GM21529 (cell line): Measurements from ENCODE around the gene TNS3.

ENCODE experiments used
- ATAC-seq: cut with Tn5 transposase; IDR thresholded peaks from one replicate; pipeline ENCODE4 v1.9.1; 2021; ENCODE audit not compliant: unreplicated experiment

The TNS3 gene

DNA sequence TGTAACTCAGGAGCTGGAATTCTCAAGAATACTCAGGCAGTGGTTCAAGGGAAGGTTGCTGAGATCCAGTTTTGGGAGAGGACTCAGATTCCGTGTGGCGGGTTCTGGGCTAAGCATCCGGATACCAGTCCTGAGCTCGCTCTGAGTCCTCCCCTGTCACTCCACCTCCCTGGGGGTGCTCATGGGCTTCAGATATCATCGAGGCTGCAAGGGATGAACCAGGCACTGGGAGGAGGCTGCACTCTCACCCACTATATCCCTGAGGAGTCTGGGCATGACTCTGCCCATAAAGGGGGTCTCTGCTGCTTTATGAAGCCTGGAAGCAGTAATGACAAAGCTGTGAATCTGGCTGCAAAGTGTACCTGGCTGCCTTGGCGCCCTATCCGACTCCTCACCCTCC is 188.5 kb downstream of the TNS3 start:
- ATAC-seq = no peak

DNA sequence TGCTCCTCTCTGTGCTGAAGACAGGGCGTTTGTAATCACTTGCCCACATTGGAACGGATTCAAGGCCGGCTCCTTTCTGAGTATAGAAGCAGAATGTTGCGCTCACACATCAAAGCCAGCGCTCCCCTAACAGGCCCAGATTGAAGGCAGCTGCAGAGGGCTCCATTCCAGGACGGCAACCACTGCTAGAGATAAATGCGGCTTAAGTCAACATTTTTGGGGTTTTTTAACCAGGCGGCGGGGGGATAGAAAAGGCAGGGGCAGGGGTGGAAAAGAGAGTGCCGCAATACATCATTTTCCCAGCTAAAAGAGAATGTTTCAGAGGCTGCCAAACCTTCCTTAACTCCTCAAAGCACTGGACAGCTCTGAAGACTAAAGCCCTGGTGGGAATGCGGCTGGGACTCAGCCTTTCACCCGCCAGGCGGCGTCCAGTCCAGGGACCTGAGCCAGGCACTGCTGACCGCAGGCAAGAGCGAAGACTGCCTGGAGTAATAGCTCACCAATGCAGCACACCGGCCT is 189.6 kb downstream of the TNS3 start:
- no peak for ATAC-seq

DNA sequence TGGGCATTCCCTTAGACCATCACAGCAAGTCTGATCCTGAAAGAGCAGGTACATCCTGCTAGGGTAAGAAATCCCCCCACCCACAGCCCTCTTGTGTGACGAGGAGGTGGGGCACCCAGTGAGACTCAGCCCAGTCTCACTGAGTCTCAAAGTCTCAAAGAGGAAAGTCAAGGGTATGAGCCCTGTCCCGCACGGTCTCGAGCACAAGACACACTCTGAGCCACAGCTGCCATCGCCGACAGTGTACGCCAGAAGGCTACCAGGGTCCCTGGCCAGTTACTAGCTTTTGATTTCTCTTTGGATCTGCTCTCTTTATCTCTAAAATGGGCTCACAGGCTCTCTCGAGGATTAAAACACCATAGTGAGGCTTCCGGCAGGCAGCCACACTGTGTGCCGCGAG is 190.2 kb downstream of the TNS3 start:
- ATAC-seq = no peak

DNA sequence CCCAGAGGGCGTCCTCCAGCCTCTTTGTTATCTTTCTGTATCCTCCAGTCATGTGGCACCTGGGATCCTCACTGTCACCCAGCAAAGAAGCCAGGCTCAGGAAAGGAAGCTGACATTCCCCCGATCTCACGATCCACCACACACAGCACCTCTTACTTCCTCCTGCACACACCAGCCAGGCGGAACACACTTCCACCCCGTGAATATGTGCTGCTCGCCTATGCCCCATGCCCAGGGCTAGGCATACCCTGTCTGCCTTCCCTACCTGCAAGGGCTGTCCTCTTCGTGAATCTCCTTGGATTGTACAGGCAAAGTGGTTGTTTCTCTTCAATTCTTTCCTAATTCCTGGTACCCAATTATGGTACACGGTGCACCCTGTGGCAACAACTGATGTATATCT is 191.0 kb downstream of the TNS3 start:
- ATAC-seq = no peak

DNA sequence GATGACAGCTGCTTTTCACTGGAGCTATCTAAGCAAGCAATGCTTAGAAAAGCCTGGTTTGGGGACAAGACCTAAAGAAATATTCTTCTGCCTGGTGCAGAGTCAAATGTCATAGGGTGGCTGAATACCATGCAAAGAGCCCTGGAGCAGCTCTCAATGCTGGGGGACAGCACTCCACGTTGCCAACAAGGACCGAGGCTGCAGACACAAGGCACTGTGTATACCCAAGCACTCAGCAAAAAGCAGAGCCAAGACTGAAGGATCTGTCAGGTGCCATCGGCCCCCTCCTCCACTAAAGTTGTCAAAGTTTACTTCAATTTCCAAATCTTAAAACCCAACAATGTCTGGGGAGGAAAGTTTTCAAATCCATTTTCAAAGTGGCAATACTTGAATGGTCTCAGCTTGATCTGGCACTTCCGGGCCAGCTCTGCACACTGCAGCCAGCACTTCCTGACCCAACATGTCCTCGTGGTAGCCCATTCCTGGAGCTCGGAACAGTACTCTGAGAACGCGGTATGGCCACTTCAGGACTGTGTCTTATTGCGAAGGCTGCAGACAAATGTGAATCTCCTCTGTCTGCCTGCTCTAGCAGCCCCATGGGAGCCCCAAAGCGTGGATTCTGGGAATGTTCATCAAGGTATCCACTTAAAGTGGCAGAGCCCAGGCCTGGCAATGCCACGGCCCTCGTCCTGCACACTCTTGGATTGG is 191.8 kb downstream of the TNS3 start:
- ATAC-seq = no peak

DNA sequence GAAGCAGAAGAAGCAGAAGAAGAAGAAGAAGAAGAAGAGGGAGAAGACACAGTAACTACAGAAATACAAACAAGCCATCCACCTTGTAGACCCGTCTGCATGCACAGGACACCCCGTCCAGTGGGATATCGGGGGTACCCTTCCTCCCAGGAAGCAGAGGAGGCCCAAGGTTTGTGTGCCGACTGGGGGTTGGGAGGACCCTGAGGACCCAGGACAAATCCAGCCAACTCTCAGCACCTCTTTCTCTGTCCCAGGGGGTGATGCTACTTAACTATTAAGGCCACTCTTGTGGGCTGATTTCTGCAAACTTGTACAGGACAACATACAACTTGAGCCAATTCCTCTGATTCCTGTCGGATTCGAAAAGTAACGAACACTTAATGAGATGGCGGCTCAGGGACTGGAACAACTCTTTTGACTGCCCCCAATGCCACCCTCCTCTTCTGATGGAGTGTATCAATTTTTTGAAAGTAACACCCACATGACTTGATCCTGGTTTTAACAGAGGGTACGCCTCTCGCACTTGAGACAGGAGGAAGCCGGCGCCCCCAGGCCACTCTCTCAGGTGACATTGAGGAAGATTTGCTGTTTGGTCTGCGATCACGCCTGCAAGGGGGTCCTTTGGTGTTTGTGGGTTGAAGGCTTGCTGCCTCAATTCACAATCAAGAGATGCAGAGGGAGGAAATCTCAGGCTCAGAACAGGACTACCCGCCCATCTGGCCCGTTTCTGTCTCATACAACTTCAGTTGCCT is 192.6 kb downstream of the TNS3 start:
- no peak for ATAC-seq

DNA sequence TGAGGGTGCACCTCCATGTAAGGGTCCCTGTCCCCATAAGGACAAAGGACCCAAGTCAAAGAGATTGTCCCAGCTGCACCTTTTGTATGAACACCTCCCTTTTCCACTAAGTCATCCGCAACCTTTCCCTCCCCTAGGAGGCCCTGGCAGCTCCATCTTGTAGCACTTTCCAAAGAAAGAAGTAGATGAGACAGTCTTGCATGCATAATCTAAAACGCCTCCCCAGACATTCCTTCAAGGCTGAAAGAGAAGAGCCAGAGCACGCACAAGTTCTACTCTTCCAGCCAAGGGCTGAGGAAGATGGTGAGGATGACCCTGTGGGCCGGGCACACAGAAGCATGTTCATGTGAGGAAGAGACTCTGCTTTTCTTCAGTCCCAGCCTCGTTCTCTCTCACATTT is 194.4 kb downstream of the TNS3 start:
- no peak for ATAC-seq

DNA sequence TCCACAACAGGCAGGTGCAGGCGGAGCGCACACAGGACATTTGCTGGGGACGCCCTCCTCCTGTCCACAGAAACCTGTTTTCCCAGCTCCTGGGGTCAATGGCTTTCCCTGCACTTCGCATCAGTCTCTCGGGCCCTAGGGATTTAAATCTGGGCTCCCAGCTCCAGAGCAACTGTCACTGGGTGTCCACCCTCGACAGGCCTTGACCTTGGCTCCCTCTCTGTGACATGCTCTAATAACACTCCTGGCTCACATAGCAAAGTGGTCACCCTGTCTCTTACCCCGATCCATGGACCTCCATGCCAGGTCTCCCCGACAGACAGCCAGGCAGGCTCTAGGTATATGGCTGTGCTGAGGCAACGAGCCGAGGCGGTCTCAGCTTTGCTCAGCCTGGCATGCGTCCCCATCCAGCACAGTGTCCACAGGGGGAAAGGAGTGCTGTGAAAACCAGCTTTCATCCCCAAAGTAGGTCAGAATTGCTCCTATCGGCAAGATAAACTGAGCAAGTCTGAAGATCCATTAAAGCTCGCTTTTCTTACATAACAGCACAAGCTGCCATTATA is 195.6 kb downstream of the TNS3 start:
- no peak for ATAC-seq

DNA sequence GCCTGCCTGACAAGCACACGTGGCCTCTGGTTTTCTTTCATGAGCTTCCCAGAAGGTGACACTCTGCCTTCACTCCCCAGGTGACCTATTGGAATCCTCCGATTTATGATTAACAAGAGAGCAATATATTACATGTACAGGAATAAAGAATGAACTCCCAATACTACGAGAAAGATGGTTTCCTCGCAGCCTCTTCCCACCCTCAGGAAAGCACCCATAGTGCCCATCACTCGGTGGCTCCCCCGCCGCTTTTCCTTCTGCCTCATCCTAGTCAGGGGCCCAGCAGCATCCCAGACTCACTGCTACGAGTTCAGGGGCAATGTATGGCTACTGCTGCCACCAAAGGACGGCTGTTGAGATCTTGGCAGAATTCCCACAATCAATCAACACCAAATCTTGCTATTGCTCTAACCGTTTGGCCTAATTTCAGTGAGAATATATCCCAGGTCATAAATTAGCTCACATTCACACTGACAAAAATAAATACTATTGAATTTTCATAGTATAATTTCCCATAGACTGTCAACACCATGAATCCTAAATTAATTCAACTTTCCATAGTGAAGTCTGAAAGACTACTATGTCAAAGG is 196.3 kb downstream of the TNS3 start:
- ATAC-seq = no peak

DNA sequence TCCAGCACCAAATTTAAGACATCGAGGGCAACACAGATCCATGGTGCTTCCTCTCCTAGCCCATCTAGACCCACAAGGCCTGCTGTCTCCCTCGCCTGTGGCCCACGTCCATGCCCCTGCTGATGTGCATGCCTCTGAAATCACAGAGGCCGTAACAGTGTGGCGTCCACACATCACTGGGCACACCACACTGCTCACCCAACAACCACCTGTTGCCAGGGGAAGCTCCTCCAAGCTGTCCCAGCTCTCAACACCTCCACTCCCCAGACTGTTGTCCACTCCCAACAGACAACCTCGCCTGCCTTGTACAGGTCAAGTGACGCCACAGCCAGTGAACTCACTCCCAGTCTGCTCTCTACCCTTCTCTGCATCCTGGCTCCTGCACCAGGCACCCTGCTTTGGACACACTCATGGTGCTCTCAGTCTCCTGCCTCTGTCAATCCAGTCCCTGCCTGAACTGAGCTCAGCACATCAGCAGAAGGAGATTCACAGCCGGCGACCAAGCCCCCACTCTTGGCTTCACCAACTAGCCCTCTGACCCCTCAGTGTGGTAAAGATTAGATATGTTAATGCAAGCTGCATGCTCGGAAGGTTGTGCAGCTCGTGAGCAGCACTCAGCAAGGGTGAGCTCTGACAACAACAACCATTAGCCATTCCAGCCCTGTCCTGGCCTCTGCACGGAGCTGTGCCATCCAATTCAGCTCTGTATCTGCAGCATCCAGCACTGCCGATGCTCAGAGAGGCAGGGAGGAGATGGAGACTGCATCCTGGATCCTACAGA is 197.0 kb downstream of the TNS3 start:
- ATAC-seq = no peak

DNA sequence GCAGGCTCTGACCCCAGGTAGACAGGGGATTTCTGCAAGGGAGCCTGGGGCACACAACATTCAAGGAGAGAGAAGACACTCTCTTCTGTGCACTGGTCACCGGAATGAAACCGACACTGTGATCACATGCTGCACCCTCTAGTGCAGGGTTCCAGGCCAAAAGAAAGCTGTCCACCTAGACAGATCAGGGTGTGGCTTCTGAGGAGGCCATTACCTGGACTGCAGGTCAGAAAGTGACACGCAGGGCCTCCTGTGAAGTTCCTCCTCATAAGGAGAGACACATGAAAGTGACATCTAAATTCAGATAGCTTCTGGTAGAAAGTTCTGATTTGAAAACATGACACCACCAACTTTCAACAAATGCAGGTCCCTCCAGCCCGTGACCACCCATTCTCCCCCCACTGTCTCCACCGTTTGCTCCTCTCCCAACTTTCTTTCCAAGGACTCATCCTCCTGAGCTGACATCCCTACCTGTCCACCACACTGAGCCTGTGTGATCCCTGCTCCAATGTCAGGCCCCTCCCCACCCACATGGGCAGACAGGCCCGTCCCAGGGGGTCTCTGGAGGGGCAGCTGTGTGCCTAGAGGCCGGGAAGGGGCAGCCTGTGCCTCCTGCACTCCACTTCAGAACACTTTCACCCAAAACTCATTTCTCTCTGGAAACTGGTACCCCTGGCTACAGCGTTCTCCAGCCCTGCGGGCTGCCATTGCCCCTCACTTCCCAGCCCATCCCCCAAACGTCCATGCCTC is 198.0 kb downstream of the TNS3 start:
- no peak for ATAC-seq

DNA sequence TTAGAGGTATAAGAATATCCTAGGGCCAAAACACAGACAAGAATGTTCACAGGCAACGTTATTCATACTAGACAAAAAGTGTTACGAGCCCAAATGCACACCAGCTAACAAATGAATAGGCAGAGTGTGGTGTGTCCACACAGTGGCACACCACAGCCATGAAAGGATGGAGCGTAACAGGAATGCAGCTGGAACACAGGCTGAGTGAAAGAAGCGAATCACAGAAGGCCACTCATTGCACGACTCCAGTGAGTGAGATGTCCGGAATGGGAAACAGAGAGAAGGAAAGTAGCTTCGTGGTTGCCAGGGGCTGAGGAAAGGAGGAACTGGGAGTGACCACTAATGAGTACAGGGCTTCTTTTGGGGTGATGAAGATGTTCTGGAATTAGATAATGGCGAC is 198.8 kb downstream of the TNS3 start:
- no peak for ATAC-seq

DNA sequence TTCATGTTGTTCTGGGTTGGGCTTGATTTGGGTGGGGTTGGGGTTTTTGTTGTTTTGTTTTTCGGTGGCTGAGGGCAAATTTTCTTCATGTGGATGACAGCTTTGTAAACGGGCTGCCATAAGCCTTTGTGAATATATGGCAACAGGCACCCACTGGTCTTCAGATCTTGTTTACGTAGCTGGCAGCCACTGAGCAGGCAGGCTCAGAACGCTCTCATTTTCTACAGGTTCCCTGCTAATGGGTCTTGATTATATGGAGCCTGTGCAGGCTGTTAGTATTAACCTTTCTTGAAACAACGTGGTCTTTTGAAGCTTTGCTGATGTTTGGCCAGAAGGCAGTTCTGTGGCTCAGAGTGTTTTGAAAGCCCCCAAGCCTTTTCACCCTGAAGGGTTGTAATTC is 199.7 kb downstream of the TNS3 start:
- ATAC-seq = no peak

DNA sequence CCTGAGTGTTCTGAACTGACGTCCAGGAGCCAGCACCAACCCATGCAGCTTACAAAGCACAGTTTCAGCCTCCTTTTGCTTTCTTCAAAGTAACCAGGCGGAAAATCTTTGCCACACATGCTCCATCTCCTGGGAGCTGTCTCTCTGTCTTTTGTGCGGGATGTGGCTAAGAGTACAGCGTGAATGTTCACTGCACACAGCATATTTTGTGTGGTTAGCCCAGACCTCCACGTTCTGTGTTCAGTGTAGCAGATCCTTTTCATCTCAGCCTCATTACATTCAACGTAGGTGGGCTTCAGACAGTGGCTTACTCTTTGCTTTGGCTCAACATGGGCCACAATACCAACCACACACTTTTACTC is 200.8 kb downstream of the TNS3 start:
- ATAC-seq = no peak

DNA sequence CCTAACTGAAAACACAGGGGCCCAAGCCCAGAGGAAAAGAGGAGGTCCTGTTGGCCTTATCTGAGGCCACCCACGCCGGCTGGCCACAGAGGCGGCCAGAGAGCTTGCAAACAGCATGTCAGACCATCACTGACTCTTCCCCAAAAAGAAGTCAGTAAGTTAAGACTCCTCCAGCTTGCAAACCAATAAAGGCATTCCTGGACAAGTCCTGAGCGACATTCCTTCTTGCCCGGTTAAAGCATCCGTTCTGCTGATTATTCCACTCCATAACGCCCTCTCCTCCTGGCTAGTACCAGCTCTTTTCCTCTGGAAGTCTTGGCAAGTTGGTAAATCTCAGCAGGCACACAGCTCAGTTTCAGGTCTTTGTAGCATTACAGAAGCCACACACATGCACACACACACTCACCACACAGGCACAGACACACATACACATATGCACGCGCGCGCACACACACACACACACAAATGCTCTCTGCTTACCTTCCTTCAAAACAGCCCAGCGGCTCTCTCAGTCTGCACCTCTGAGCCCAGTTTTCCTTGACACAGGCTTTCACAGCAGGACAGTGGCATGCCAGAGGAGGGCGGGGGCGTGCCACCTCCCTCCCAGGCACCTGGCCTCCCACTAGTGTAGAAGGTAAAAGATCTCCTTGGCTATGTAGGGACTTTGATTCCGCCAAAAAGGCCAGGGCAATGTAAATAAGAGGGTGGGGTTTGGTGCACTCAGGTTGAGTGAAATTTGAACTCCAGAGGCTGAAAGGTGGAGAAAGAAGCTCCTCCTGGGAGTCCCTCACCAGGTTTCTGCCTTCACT is 201.4 kb downstream of the TNS3 start:
- ATAC-seq = no peak

DNA sequence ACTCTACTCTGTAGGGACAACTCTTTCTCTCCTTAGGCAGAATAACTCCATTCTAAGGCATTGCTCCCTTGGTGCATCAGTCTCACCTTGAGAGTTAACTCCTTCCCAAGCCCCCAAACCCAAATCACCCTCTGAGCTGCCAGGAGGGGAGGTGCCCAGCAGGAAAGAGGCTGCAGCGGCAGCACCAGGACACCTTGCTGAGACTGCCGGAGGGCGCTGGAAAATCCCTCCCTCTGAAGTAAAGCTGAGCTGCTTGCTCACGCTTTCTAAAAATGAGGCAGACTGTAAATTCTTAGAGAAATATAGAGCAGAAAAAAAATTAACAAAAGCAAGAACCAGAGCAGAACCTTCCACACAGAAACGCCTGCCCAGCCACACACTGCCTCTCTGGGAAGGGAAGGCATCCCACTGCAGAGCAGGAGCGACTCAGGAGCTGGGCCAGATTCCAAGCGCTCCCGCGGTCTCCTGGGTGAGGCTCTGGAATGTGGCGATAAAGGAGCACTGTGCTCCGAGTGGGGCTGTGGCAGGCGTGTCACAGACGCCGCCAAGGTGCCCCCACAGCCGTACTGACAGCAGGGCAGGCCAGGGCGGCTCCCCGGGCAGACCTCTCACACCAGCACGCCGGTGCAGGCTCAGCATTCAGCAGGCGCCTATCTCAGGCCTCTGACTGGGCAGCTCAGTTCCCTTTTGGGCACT is 202.1 kb downstream of the TNS3 start:
- ATAC-seq = no peak

DNA sequence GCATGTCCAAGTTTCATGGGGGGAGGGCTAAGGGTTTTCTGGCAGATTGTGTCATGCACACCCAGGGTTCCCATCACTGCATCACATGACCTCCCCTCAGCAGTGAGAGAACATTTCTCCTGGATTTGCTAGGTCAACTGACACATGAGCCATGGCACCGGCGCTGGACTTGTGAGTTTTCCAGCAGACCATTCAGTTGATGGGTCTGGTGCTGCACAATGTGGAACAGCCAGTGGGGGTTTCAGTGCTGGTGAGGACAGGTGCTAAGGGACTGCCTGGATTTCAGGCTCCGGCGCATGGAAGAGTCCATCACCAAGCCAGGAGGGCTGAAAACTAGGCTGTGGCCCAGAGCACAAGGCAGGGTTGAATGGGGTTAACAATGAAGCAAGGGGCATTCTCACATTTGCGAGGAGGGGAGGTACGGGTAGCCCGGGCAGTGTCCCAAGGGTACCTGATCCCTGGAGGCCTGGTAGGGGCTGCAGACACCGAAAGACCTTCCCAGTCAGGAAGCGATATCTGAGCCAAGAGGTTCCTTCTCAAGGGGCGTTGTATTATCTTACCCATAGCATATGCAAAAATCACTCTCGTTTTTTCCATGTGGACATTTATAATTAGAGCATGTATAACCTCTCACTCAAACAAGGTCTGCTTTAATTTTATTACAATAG is 203.0 kb downstream of the TNS3 start:
- ATAC-seq = no peak

DNA sequence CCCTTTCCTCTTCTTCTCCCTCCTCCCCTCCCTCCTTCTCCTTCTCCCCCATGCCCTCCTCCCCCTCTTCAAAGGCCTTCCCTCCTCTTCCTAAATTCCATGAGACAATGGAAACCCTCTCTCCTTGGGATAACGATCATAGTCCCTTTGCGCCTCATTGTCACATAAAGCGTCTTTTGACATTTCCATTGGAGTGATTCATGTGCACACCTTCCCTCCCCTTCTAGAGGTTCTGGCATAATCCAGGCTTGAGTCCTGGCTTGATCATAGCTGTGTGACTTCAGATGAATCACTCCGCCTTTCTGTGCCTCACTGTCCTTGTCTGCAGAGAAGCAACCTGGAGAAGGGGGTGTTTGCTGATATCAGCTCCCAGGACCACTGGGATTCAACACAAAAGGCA is 204.2 kb downstream of the TNS3 start:
- no peak for ATAC-seq
